ENCODE data around the gene SOS2. TPM values are rescaled to one million over a fixed set of nuclear protein-coding genes. Genes with fewer than 3 reads are reported as not detected.

Gene SOS2
- polyA plus RNA-seq, 1 donor (not counting 4 experiments of a cell fraction or from before 2014, with no cell fraction given) = 13.0 TPM

GRCh38 chr14:50222055-50222613, 9.2 kb downstream of the SOS2 start:
- FAIRE-seq (no peak), DNase-seq (ENCODE audit: low read depth, low spot score) (no peak)
- Histone ChIP-seq H3K4me1 (ENCODE audit: control insufficient read depth, extremely low read depth, insufficient read depth, low read length) (peaks cover 7% of the 10 kb centered on the region), H3K36me3 (ENCODE audit: control insufficient read depth in 2 of 2, extremely low read depth in 1 of 2, insufficient read depth in 2 of 2, low read length in 2 of 2) (no peaks in the 10 kb centered on the region), H3K9me3 (ENCODE audit: control insufficient read depth, low read depth, low read length) (no peaks in the 10 kb centered on the region), H2AFZ (ENCODE audit: control insufficient read depth, low read length) (no peak overlapping the region), H3K4me3 (ENCODE audit: control insufficient read depth in 2 of 3, extremely low read depth in 1 of 3, insufficient read depth in 2 of 3, low read depth in 1 of 3, low read length in 3 of 3) (no peak overlapping the region), H3K79me2 (ENCODE audit: control insufficient read depth, insufficient read depth, low read length) (peaks cover 63% of the 10 kb centered on the region), H3K27ac (ENCODE audit: control insufficient read depth, insufficient read depth, low read length) (no peak overlapping the region), H3K4me2 (ENCODE audit: control insufficient read depth, extremely low read depth, insufficient read depth, low read depth, low read length) (no peak overlapping the region), H4K20me1 (ENCODE audit: control insufficient read depth, extremely low read depth, insufficient read depth, low read length) (peaks cover 8% of the 10 kb centered on the region), H3K27me3 (ENCODE audit: control insufficient read depth, extremely low read depth, insufficient read depth, low read length) (no peaks in the 10 kb centered on the region), H3K9ac (ENCODE audit: control insufficient read depth, extremely low read depth, insufficient read depth, low read length) (no peak overlapping the region), H3K9me1 (ENCODE audit: control insufficient read depth, extremely low read depth, insufficient read depth, low read length) (no peaks in the 10 kb centered on the region)
- dilution Hi-C loops (cut with MboI; ENCODE audit: extremely low pct_ligation_motif_present, low sequenced_read_pairs) = no loop called here
- TF ChIP-seq EZH2 (IDR thresholded peaks at IDR 0.05; ENCODE audit: low read length) (no peak), CTCF (optimal IDR thresholded peaks at IDR 0.05 in 1 of 3, IDR thresholded peaks at IDR 0.05 in 1 of 3, conservative IDR thresholded peaks at IDR 0.05 in 1 of 3; ENCODE audit: extremely low read depth in 1 of 3, insufficient read depth in 2 of 3, low read length in 3 of 3) (no peak)

GRCh38 chr14:50218501-50218900, 12.9 kb downstream of the SOS2 start:
- Histone ChIP-seq H3K9ac (ENCODE audit: control insufficient read depth, extremely low read depth, insufficient read depth, low read length) (no peak overlapping the region), H3K36me3 (ENCODE audit: control insufficient read depth in 2 of 2, extremely low read depth in 1 of 2, insufficient read depth in 2 of 2, low read length in 2 of 2) (no peaks in the 10 kb centered on the region), H3K9me3 (ENCODE audit: control insufficient read depth, low read depth, low read length) (no peaks in the 10 kb centered on the region), H3K4me2 (ENCODE audit: control insufficient read depth, extremely low read depth, insufficient read depth, low read depth, low read length) (no peak overlapping the region), H2AFZ (ENCODE audit: control insufficient read depth, low read length) (no peak overlapping the region), H3K27ac (ENCODE audit: control insufficient read depth, insufficient read depth, low read length) (no peak overlapping the region), H4K20me1 (ENCODE audit: control insufficient read depth, extremely low read depth, insufficient read depth, low read length) (peaks cover 2% of the 10 kb centered on the region), H3K27me3 (ENCODE audit: control insufficient read depth, extremely low read depth, insufficient read depth, low read length) (no peaks in the 10 kb centered on the region), H3K9me1 (ENCODE audit: control insufficient read depth, extremely low read depth, insufficient read depth, low read length) (no peaks in the 10 kb centered on the region), H3K4me3 (ENCODE audit: control insufficient read depth in 2 of 3, extremely low read depth in 1 of 3, insufficient read depth in 2 of 3, low read depth in 1 of 3, low read length in 3 of 3) (no peak overlapping the region), H3K4me1 (ENCODE audit: control insufficient read depth, extremely low read depth, insufficient read depth, low read length) (peaks cover 3% of the 10 kb centered on the region), H3K79me2 (ENCODE audit: control insufficient read depth, insufficient read depth, low read length) (peaks cover 55% of the 10 kb centered on the region)
- dilution Hi-C loops (cut with MboI; ENCODE audit: extremely low pct_ligation_motif_present, low sequenced_read_pairs) = no loop called here
- no peak for FAIRE-seq
- DNase-seq (ENCODE audit: low read depth, low spot score) = no peak
- TF ChIP-seq EZH2 (IDR thresholded peaks at IDR 0.05; ENCODE audit: low read length) (no peak), CTCF (optimal IDR thresholded peaks at IDR 0.05 in 1 of 3, IDR thresholded peaks at IDR 0.05 in 1 of 3, conservative IDR thresholded peaks at IDR 0.05 in 1 of 3; ENCODE audit: extremely low read depth in 1 of 3, insufficient read depth in 2 of 3, low read length in 3 of 3) (no peak)

All from keratinocyte (primary cell).